H1 (cell line): ENCODE measurements around the gene SLC43A2. TPM values are rescaled to one million over a fixed set of nuclear protein-coding genes. Genes with fewer than 3 reads are reported as not detected.

Source experiments
- CTCF ChIA-PET: fragments of 300-600 bp; sonication (Branson Sonifier 250); formaldehyde crosslinking; loops from one replicate; lab custom pipeline; 2021; ENCODE audit not compliant: partially characterized antibody; lab: Charles Lee
- POLR2A ChIA-PET: fragments of 300-600 bp; sonication (Branson Sonifier 250); formaldehyde crosslinking; loops from one replicate; lab custom pipeline; 2021; ENCODE audit warnings: inconsistent platforms; ENCODE audit not compliant: partially characterized antibody; lab: Charles Lee
- DNase-seq, 2 experiments: peaks; one replicate each; pipeline versions ENCODE4 v3.0.0 to v3.0.0-alpha.2; 2010 to 2022; ENCODE audit warnings: low spot score in 2 of 2, low read depth in 1 of 2, mixed read lengths in 1 of 2
- FAIRE-seq: peaks from 2 replicates; lab custom pipeline; 2011; peaks lifted over from hg19 to GRCh38; lab: Jason Lieb, UNC
- H2AFZ ChIP-seq: 2 replicates; pipeline ENCODE4 v1.8.1; 2012; ENCODE audit warnings: low read length, inconsistent platforms
- H2AK5ac ChIP-seq: 2 replicates; pipeline ENCODE4 v1.6.1; 2013; ENCODE audit warnings: low read depth, low read length
- H2BK120ac ChIP-seq: replicated peaks from 2 replicates; pipeline ENCODE3; 2013; ENCODE audit warnings: low read depth, low read length, inconsistent platforms
- H2BK12ac ChIP-seq: 2 replicates; pipeline ENCODE4 v1.6.1; 2013; ENCODE audit warnings: low read depth, low read length
- H2BK15ac ChIP-seq: 2 replicates; pipeline ENCODE4 v1.6.1; 2013; ENCODE audit warnings: low read length
- H2BK20ac ChIP-seq: 2 replicates; pipeline ENCODE4 v1.6.1; 2013; ENCODE audit warnings: low read length
- H2BK5ac ChIP-seq: 2 replicates; pipeline ENCODE4 v1.6.1; 2013; ENCODE audit warnings: low read depth, low read length
- H3K14ac ChIP-seq: 2 replicates; pipeline ENCODE4 v1.6.1; 2013; ENCODE audit warnings: inconsistent platforms; ENCODE audit not compliant: insufficient read length
- H3K18ac ChIP-seq: 2 replicates; pipeline ENCODE4 v1.6.1; 2013; ENCODE audit warnings: low read length; ENCODE audit errors: extremely low read depth
- H3K23ac ChIP-seq: 2 replicates; pipeline ENCODE4 v1.6.1; 2013; ENCODE audit warnings: inconsistent platforms; ENCODE audit not compliant: insufficient read length
- H3K23me2 ChIP-seq: 2 replicates; pipeline ENCODE4 v1.6.1; 2013; ENCODE audit warnings: low read depth, low read length
- H3K27ac ChIP-seq: 2 replicates; pipeline ENCODE4 v1.6.1; 2011; ENCODE audit warnings: low read depth, low read length, inconsistent platforms
- H3K27me3 ChIP-seq, 4 experiments: replicated peaks in 1 of 4; 1 replicate in 1 of 4; 2 replicates in 3 of 4; pipeline versions ENCODE4 v1.6.1 to v1.8.1; 2011 to 2013; ENCODE audit warnings: low read length in 3 of 4, mild to moderate bottlenecking in 3 of 4, inconsistent platforms in 2 of 4, mixed read lengths in 2 of 4, moderate library complexity in 1 of 4; ENCODE audit not compliant: control insufficient read depth in 3 of 4, insufficient read depth in 3 of 4; ENCODE audit errors: extremely low read depth in 1 of 4
- H3K36me3 ChIP-seq, 4 experiments: 2 replicates each; pipeline versions ENCODE4 v1.6.1 to v1.8.1; 2011 to 2013; ENCODE audit warnings: mild to moderate bottlenecking in 4 of 4, low read length in 3 of 4, moderate library complexity in 2 of 4, control low read depth in 1 of 4, inconsistent platforms in 1 of 4; ENCODE audit not compliant: insufficient read depth in 4 of 4, control insufficient read depth in 2 of 4
- H3K4ac ChIP-seq: replicated peaks from 2 replicates; pipeline ENCODE3; 2013; ENCODE audit warnings: low read length, low read depth, mixed read lengths, inconsistent platforms; ENCODE audit not compliant: insufficient read length
- H3K4me1 ChIP-seq, 4 experiments: replicated peaks in 1 of 4; 1 replicate in 1 of 4; 2 replicates in 3 of 4; pipeline versions ENCODE4 v1.6.1 to v1.8.1; 2011 to 2013; ENCODE audit warnings: low read length in 3 of 4, inconsistent platforms in 2 of 4, mixed read lengths in 1 of 4; ENCODE audit not compliant: insufficient read depth in 4 of 4, control insufficient read depth in 3 of 4
- H3K4me2 ChIP-seq, 2 experiments: 2 replicates each; pipeline versions ENCODE4 v1.6.1 to v1.8.1; 2011 to 2013; ENCODE audit warnings: low read depth in 2 of 2, low read length in 2 of 2, control low read depth in 1 of 2, inconsistent platforms in 1 of 2, mild to moderate bottlenecking in 1 of 2; ENCODE audit not compliant: insufficient read depth in 1 of 2
- H3K4me3 ChIP-seq, 4 experiments: fragments of 200-600, 300-600 bp in 1 of 4; sonication (generic), shearing (Covaris generic), sonication (Bioruptor Twin) in 1 of 4; 2 replicates each; pipeline versions ENCODE4 v1.5.1 to v1.8.1; 2011 to 2016; ENCODE audit warnings: low read length in 4 of 4, low read depth in 3 of 4, control low read depth in 2 of 4, inconsistent platforms in 2 of 4, mild to moderate bottlenecking in 2 of 4, mixed read lengths in 1 of 4, moderate library complexity in 1 of 4; ENCODE audit not compliant: insufficient read depth in 2 of 4; ENCODE audit errors: extremely low read depth in 1 of 4
- H3K56ac ChIP-seq: replicated peaks from 2 replicates; pipeline ENCODE3; 2013; ENCODE audit warnings: low read depth, mild to moderate bottlenecking, mixed read lengths, low read length, inconsistent platforms; ENCODE audit not compliant: insufficient read length
- H3K79me1 ChIP-seq: 2 replicates; pipeline ENCODE4 v1.6.1; 2013; ENCODE audit warnings: low read depth, low read length, control low read depth
- H3K79me2 ChIP-seq, 2 experiments: 2 replicates each; pipeline versions ENCODE4 v1.6.1 to v1.8.1; 2012 to 2013; ENCODE audit warnings: low read length in 2 of 2, mild to moderate bottlenecking in 2 of 2, inconsistent platforms in 1 of 2; ENCODE audit not compliant: insufficient read depth in 2 of 2, control insufficient read depth in 1 of 2
- H3K9ac ChIP-seq, 4 experiments: replicated peaks in 1 of 4; 1 replicate in 1 of 4; 2 replicates in 3 of 4; pipeline versions ENCODE4 v1.6.1 to v1.8.1; 2011 to 2013; ENCODE audit warnings: low read depth in 3 of 4, low read length in 3 of 4, control low read depth in 2 of 4, mild to moderate bottlenecking in 2 of 4, moderate library complexity in 2 of 4, inconsistent platforms in 1 of 4; ENCODE audit errors: extremely low read depth in 1 of 4
- H3K9me3 ChIP-seq, 2 experiments: 2 replicates each; pipeline versions ENCODE4 v1.6.1 to v1.8.1; 2012 to 2013; ENCODE audit warnings: mild to moderate bottlenecking in 2 of 2, moderate library complexity in 2 of 2, control low read depth in 1 of 2, inconsistent platforms in 1 of 2, low read depth in 1 of 2, low read length in 1 of 2, mixed read lengths in 1 of 2; ENCODE audit not compliant: insufficient read depth in 2 of 2
- H4K20me1 ChIP-seq, 2 experiments: replicated peaks in 1 of 2; 2 replicates each; pipeline versions ENCODE3 to v1.8.1; 2011 to 2013; ENCODE audit warnings: inconsistent platforms in 2 of 2, low read length in 2 of 2, mild to moderate bottlenecking in 1 of 2; ENCODE audit not compliant: insufficient read depth in 2 of 2, control insufficient read depth in 1 of 2
- H4K5ac ChIP-seq: 2 replicates; pipeline ENCODE4 v1.6.1; 2013; ENCODE audit warnings: low read length, low read depth, mixed read lengths, inconsistent platforms; ENCODE audit not compliant: insufficient read length
- H4K8ac ChIP-seq: 2 replicates; pipeline ENCODE4 v1.8.0; 2013; ENCODE audit warnings: mild to moderate bottlenecking, moderate library complexity, low read length, inconsistent platforms; ENCODE audit not compliant: insufficient read depth; ENCODE audit errors: extremely low read depth
- H4K91ac ChIP-seq: replicated peaks from 2 replicates; pipeline ENCODE3; 2013; ENCODE audit warnings: low read length, mixed read lengths, inconsistent platforms; ENCODE audit not compliant: insufficient read length
- BACH1 ChIP-seq: IDR thresholded peaks from 2 replicates; pipeline ENCODE4 v1.6.1; 2012; ENCODE audit warnings: low read length, improper control_type of control experiment
- BRCA1 ChIP-seq: IDR thresholded peaks from 2 replicates; pipeline ENCODE4 v1.6.1; 2012; ENCODE audit warnings: low read depth, low read length, improper control_type of control experiment
- CTCF ChIP-seq, 3 experiments: IDR thresholded peaks; 1 replicate in 2 of 3; 2 replicates in 1 of 3; pipeline versions ENCODE4 v1.5.1 to v1.6.1; 2011; ENCODE audit warnings: low read length in 3 of 3, mild to moderate bottlenecking in 3 of 3, inconsistent platforms in 2 of 3, low read depth in 1 of 3, moderate library complexity in 1 of 3; ENCODE audit not compliant: insufficient read depth in 1 of 3; ENCODE audit errors: control extremely low read depth in 1 of 3
- KDM5A ChIP-seq: fragments of 200-600 bp; IDR thresholded peaks from 2 replicates; pipeline ENCODE4 v1.7.1; 2012; ENCODE audit warnings: mild to moderate bottlenecking, low read length, inconsistent platforms, mixed read lengths
- RAD21 ChIP-seq, 2 experiments: IDR thresholded peaks in 1 of 2; conservative IDR thresholded peaks in 1 of 2; 2 replicates each; pipeline ENCODE4 v1.6.1; 2011; ENCODE audit warnings: low read depth in 2 of 2, low read length in 2 of 2, improper control_type of control experiment in 1 of 2, inconsistent platforms in 1 of 2, mild to moderate bottlenecking in 1 of 2, moderate library complexity in 1 of 2
- RNF2 ChIP-seq: fragments of 200-900, 300-1000 bp; sonication (generic); IDR thresholded peaks from 2 replicates; pipeline ENCODE4 v1.7.1; 2016; ENCODE audit warnings: borderline replicate concordance, low read depth, mild to moderate bottlenecking, antibody characterized with exemption, low read length; ENCODE audit not compliant: poor library complexity, severe bottlenecking; ENCODE audit errors: missing control alignments
- SP1 ChIP-seq: IDR thresholded peaks from 2 replicates; pipeline ENCODE4 v1.6.1; 2011; ENCODE audit warnings: low read depth, low read length
- TCF12 ChIP-seq: IDR thresholded peaks from 2 replicates; pipeline ENCODE4 v1.6.1; 2011; ENCODE audit warnings: low read depth, mild to moderate bottlenecking, low read length
- WGBS, 2 experiments: shearing (Covaris generic) in 1 of 2; methylation state at CpG; one replicate each; pipeline versions ENCODE4 v1.1.6 to v1.1.7; 2013 to 2015; ENCODE audit warnings: low lambda C conversion rate in 2 of 2, mixed read lengths in 2 of 2, inconsistent platforms in 1 of 2, low coverage in 1 of 2, missing lambda C conversion rate in 1 of 2; ENCODE audit not compliant: insufficient replicate concordance in 2 of 2, insufficient coverage in 1 of 2, insufficient read length in 1 of 2; ENCODE audit errors: extremely low coverage in 1 of 2, missing lambda C conversion rate in 1 of 2; 5-methylcytosine and 5-hydroxymethylcytosine counted together
- polyA plus RNA-seq, 7 experiments: library from polyadenylated mRNA; depleted of rRNA in 3 of 7; stranded (reverse) in 5 of 7; unstranded in 2 of 7; fragments of >200 nt in 5 of 7; fragments of 200-250 nt in 2 of 7; gene quantifications; 1 replicate in 5 of 7; 2 replicates in 1 of 7; 4 replicates in 1 of 7; pipeline versions ENCODE4 v1.2.1 to v1.2.3, GENCODE V29; 2011 to 2013; ENCODE audit warnings: missing spikeins in 2 of 7, mixed read lengths in 2 of 7
- total RNA-seq: library from RNA; stranded (reverse); fragmentation: NEBNext Ultra II Directional; extraction: Animal tissue kit (Norgen Biotek cat#: 25700); gene quantifications from 2 replicates; pipeline ENCODE4 v1.2.1, GENCODE V29; 2021

Gene SLC43A2
- total and polyA plus RNA-seq, 2 of the 8 experiments (the other 6 are each of a cell fraction or from before 2014, with no cell fraction given), result 6.6 to 10.5 TPM

DNA sequence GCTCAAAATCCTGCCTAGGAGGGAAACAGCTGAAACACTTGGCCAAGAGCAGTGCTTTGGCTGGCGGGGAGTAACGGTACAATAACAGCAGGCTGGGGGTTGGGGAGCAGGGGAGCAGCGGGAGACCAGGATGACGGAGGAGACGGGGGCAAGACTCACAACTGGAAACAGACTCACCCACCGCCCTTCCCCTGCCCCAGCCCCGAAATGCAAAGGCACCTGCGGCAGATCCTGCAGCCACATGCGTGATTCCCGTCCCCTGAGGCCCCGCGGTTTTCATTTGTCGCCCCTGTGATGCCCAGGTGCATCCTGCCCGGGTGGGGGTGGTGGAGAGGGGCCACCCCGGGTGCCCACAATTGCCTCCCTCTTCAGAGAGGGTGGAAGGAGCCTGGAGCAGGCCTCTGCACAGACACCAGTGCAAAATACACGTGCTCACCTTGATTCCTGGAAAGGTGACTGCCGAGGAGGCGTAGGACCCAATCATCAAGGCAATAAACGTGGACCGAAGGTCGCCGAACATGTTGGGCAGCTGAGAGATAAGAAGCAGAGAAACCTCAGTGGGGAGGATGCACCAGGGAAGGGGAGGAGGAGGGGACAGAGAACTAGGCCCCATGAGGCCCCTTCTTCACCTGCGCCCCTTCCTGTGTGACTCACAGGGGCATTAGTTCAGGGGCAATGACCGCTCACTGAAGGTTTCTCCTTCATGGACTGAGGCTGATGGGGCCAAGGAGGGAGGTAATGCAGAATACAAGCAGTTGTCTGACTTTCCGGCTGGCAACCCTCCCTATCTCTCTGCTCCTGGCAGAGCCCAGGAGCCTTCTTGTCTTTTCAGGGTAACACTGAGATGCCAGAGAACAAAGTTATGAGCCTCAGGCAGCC is 35.6 kb downstream of the SLC43A2 start:
- Histone ChIP-seq H2BK120ac (no peak overlapping the region), H3K4ac (no peak overlapping the region), H3K79me1 (no peaks in the 10 kb centered on the region), H3K14ac (no peak overlapping the region), H3K23ac (no peak overlapping the region), H3K56ac (no peak overlapping the region), H4K91ac (peak overlapping the region; percentile 80), H3K9me3 (no peaks in the 10 kb centered on the region), H3K27ac (no peak overlapping the region), H3K4me1 (peaks cover 0 to 6% (median under 1%) of the 10 kb centered on the region in 4 experiments; a peak in 3 of 7 replicates), H4K5ac (no peak overlapping the region), H2BK20ac (no peak overlapping the region), H3K4me3 (no peak overlapping the region), H4K8ac (peak overlapping the region; percentile 11; the same call in 1 of the 2 replicates), H3K36me3 (no peaks in the 10 kb centered on the region), H3K4me2 (no peak overlapping the region), H2BK15ac (no peak overlapping the region), H3K23me2 (no peaks in the 10 kb centered on the region), H2BK5ac (peak overlapping the region; percentile 35), H4K20me1 (no peaks in the 10 kb centered on the region), H3K9ac (no peak overlapping the region), H3K18ac (no peak overlapping the region; the same call in 1 of the 2 replicates), H2AK5ac (0 out of 2 replicates have a peak overlapping the region, but pooled peaks have one; percentile 39), H3K27me3 (no peaks in the 10 kb centered on the region), H2AFZ (no peak overlapping the region), H3K79me2 (no peaks in the 10 kb centered on the region), H2BK12ac (no peak overlapping the region)
- ChIA-PET CTCF (interaction anchor here (1.2 to 1.5 kb wide), 2 partner anchors 23 to 25 kb away, joined by 3 read pairs; no protein-coding TSS in a partner anchor), POLR2A (no interaction called here)
- no peak for TF ChIP-seq RNF2
- no peak for TF ChIP-seq SP1
- TF ChIP-seq BACH1, result no peak
- no peak for TF ChIP-seq CTCF (IDR thresholded peaks at IDR 0.05; ENCODE audit: control extremely low read depth in 1 of 3, insufficient read depth in 1 of 3, low read depth in 1 of 3, low read length in 3 of 3)
- no peak for TF ChIP-seq RAD21 (IDR thresholded peaks at IDR 0.05 in 1 of 2, conservative IDR thresholded peaks at IDR 0.05 in 1 of 2; ENCODE audit: low read depth in 2 of 2, low read length in 2 of 2)
- TF ChIP-seq TCF12, result no peak
- no peak for TF ChIP-seq BRCA1
- TF ChIP-seq KDM5A, result no peak
- WGBS, 2 experiments, result 87% methylated on average over 21 of the region's 25 CpGs; no CpG with 5 or more reads in 1 of the 2 experiments
- FAIRE-seq (no peak), DNase-seq (no peak)
